GM12873 (cell line): ENCODE results near the gene DTX1.

Source experiments
- CTCF ChIP-seq: IDR thresholded peaks from 2 replicates; pipeline ENCODE4 v1.5.1; 2012; ENCODE audit warnings: low read depth, mild to moderate bottlenecking, moderate library complexity, low read length, control low read depth; ENCODE audit not compliant: insufficient read depth; ENCODE audit errors: missing control alignments

DTX1 gene

GRCh38 chr12:113138826-113139225 is 82.3 kb downstream of the DTX1 start:
- TF ChIP-seq CTCF: no peak

GRCh38 chr12:113140706-113141105 is 84.2 kb downstream of the DTX1 start:
- no peak for TF ChIP-seq CTCF

GRCh38 chr12:113142173-113142885 is 85.8 kb downstream of the DTX1 start:
- TF ChIP-seq CTCF: no peak

- no peak for TF ChIP-seq CTCF
Observed at GRCh38 chr12:113142886-113143332, 86.4 kb downstream of the DTX1 start.

- TF ChIP-seq CTCF: no peak
Observed at GRCh38 chr12:113143959-113144358, 87.4 kb downstream of the DTX1 start.

GRCh38 chr12:113144806-113145205 is 88.3 kb downstream of the DTX1 start:
- no peak for TF ChIP-seq CTCF

- TF ChIP-seq CTCF: no peak
Observed at GRCh38 chr12:113145720-113146551, 89.4 kb downstream of the DTX1 start.
